ENCODE measurements around the gene BDKRB1.

The BDKRB1 gene

DNA sequence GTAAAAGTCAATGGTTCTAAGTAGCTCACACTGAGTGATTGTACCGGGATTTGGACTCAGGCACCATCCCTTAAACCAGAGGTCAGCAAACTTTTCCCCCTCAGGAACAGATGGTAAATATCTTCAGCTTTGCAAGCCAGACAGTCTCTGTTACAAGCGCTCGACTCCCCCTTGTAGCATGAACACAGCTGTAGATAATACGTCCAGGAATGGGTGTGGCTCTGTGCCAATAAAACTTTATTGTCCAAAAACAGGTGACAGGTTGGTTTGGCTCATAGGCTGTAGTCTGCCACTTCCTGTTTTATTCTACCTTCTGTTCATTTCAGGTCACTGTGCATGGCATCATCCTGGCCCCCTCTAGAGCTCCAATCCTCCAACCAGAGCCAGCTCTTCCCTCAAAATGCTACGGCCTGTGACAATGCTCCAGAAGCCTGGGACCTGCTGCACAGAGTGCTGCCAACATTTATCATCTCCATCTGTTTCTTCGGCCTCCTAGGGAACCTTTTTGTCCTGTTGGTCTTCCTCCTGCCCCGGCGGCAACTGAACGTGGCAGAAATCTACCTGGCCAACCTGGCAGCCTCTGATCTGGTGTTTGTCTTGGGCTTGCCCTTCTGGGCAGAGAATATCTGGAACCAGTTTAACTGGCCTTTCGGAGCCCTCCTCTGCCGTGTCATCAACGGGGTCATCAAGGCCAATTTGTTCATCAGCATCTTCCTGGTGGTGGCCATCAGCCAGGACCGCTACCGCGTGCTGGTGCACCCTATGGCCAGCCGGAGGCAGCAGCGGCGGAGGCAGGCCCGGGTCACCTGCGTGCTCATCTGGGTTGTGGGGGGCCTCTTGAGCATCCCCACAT, 7.6 kb downstream of the BDKRB1 start:
- no peak for DNase-seq

DNA sequence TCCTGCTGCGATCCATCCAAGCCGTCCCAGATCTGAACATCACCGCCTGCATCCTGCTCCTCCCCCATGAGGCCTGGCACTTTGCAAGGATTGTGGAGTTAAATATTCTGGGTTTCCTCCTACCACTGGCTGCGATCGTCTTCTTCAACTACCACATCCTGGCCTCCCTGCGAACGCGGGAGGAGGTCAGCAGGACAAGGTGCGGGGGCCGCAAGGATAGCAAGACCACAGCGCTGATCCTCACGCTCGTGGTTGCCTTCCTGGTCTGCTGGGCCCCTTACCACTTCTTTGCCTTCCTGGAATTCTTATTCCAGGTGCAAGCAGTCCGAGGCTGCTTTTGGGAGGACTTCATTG, 8.2 kb downstream of the BDKRB1 start:
- no peak for DNase-seq

DNA sequence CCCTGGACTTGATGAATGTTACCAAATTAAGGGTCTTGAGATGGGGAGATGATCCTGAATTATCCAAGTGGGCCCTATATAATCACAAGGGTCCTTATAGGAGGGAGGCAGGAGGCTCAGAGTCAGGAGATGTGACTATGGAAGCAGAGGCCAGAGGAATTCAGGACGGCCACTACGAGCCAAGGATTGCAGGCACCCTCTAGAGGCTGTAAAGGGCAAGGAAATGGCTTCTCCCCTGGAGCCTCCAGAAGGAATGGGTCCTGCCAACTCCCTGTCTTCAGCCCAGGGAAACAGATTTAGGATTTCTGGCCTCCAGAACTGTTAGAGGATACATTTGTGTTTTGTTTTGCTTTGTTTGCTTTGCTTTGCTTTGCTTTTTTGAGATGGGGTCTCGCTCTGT, 8.8 kb downstream of the BDKRB1 start:
- DNase-seq: peak; percentile 30

DNA sequence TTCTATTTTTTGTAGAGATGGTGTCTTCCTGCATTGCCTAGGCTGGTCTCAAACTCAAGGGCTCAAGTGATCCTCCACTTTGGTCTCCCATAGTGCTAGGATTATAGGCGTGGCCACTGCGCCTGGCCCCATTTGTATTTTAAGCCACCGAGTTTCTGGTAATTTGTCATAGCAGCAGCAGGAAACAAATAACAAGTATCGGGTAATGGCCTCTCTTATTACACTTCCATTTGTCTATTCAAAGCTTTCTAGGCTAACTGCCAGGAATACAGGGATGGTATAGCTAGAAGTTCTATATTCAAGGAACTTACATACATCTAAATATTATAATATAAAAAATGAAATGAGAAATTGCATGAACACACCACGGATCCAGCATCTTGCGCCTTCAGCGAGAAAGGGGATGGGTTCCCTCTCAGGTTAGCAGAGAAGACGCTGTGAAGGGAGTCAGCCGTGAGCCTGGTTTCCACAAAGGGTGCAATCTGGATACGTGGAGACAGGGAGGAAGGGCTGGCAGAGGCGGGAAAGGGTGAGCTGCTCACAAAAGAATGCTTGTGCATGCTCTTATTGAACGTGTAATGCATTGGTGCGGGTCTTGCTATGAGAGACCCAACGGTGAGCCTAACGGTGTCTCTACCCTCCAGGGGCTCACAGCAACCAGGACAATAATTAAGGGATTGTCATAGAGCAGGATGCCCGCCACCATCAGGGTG, 9.5 kb downstream of the BDKRB1 start:
- no peak for DNase-seq

DNA sequence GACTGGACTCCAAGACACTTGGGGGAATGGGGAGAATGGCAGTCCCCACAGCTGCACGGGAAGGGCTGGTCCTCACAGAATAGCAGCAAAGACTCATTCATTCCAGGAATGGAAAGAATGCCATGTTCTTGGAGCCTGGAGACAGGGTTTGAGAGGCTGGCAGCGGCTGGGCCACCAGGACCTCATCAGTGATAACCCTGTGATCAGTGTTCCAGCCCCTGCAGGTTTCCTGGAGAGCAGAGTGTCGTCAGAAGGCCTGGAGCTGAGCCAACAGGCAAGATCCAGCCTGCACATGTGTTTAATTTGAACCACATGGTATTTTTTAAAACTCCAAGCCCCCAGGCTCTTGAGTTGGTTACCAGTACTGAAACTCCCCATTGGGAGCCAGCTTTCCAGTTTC, 11.3 kb downstream of the BDKRB1 start:
- peak; percentile 77 for DNase-seq

DNA sequence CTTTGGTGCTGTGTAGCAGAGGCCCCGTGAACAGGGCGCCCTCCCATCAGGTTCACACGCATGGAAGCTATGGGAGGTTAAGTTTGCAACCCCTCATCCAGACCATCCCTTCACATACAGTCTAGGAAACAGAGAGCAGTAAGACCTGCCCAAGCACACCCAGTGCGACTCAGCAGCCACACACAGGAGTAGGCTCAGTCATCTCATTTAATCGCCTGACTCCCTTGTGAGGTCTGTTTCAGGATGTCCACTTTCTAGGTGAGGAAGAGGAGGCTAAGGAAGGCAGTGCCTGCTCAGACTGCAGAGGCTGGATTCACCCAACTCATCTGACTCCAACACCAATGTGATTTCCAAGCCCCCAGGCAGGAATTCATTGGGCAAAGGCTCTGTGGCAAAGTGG, 11.9 kb downstream of the BDKRB1 start:
- DNase-seq: peak; percentile 6

DNA sequence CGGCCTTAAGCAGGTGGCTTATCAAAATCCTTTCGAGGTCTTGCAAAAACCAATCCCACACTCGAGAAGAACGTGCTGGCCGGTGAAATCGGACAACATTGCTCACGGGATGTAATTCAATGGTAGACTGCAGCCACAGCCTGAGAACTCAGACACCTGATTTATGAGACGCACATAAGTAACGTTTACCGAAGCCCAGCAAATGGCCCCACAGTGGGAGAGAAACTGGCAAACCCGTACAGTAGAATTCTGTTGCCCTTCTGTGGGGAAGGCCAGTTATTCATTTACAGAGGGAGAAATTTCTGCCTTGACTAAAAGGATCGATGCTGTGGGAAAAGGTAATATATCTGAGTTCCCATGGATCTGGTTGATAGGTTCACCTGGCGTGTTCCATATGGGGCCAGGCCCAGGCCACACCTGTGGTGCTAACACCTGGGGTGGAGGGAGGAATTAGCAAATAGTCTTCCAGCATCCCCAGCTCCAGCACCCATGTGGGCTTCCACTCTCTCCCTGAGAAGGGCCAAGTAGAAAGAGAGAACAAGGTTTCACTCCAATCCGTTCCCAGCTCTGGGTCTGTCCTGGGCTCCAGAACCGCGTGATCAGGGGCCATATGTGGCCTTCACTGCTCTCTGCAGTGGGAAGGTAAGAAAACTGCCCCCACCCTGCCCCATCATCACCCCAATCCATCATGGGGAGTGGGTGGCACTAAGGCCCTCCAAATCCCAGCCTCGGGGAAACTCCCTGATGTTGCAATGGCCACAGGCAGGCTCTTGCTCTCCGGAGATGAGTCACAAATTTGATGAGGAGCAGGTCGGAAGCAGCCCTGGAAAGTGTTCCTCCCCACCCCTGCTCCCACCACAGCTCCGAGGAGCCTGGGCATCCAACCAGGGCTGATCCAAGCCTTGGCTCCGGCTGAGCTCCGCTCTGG, 12.7 kb downstream of the BDKRB1 start:
- DNase-seq: peak; percentile 13

DNA sequence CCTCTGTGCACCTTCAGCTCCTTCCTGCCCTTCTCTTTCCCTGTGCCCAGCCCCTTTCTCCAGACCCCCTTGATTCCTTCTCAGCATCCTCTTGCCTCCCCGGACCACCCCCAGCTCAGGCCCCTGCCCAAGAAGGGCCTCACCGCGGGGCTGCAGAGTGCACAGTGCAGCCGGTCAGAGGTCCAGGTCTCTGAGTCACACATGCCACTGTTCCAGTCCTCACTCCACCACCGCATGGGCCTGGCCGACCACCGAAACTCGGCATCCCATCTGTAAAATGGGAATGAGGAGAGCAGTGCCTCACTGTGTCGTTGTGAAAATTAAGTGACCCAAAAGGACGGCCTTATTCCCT, 13.3 kb downstream of the BDKRB1 start:
- no peak for DNase-seq

DNA sequence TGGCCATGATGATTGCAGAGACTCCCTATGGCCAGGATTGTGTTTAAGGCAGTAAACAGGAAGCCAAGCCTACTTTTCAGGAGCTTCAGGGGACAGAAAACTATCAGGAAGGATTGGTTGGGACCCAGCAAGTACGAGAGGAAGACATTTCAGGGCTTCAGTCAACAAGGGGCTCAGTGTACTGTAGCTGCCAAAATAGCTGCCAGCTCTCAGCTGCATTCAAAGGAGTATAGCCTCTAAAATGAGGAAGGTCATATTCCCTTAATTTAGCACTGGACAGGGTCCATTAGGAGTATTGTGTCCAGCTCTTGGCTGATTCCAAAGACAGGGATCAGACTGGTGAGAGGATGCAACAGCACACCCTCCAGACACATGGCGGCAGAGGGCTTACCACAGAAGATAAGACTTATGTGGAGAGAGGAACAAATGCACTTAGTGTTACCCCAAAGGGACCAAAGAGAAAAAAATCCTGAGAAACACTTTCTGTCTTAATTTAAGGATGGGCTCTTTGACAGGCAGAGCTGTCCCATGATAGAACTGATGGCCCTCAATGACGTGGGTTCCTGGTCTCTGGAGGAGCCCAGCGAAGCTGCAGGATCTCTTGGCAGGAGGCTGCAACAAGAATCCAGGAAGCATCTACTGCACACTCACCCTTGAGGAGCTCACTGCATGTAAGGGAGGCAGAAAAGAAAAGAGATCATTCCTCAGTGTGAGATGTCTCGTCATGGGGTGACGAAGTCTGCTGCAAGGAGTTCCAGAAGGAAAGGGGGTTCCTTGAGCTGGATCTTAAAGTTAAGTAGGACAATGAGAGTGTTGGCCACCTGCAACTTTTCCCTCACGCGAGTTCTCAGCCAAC, 14.8 kb downstream of the BDKRB1 start:
- no peak for DNase-seq

DNA sequence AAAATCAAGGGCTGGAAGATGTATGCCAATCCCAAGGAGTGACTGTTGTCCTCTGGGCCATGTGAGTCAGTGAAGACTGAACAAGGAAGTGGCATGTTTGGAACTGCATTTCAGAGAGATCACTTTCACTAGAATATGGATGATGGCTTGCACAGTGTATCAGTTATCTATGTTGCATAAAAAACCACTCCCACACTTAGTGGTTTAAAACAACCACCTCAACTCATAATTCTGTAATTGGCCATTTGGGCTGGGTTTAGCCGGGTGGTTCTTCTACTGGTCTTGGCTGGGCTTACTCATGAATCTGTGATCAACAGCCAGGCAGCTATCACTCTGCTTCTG, 15.4 kb downstream of the BDKRB1 start:
- no peak for DNase-seq

DNA sequence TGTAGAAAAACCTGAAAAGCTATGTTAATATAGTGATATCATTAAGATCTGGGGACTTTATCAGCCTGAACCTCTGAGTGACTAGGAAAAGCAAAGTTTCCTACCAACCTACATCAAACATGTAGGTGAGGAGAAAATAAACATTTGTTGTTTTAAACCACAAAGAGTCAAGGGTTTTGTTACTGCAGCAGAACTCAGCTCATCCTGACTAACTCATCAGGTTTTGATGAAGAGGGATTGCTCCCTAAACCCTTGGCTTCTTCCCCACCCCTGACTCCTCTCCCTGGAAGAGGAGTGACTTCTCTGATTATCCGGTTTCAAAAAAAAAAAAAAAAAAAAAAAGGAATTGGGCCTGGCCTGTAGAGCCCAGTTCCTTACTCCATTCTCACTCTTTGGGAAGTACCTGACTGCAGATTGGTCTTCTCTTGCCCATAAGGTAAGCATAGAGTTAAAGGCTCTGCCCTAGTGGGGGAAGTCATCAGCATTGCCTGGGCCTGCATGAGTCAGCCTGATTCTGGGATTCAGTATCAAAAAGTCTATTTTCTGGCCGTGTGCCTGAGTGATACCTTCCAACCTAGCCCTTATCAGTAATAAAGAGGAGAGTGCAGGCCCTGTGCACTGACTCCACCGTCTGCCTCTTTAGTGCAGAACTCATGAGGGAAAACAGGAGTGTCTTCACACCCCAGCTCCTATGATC, 16.9 kb downstream of the BDKRB1 start:
- no peak for DNase-seq

DNA sequence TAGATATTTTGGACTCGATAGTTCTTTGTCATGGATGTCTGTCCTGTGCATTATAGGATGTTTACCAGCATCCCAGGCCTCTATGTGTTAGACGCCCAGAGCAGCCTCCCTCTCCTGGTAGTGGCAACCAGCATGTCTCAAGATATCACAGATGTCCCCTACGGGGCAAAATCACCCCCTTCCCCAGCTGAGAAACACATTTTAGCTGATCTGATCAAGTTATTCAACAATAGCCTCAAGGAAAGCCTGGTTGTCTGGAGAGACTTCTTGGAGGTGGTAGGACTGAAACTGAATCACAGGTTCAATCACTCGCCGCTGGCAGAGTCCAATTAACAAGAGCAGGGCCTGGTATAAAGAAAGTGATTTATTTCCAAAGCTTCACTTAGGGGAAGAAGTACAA, 17.6 kb downstream of the BDKRB1 start:
- DNase-seq: no peak

DNA sequence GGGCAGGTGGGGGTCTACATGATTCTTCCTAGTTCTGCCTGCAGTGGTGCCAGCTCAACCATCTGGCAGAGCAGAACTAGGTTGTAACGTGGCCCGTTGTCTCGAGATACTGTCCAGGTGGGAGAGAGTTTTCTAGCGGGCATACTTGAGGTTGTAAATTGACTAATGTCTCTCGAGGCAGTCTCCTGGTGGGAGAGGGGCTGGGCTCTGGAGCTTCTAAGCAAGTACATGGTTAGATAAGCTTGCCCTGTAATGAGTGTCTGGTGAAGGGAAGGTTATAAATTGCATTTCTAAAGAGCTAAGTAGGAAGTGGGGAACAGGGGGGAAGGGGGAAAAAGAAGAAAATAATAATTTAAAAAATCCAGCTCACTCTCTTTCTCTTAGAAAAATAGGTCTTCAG, 18.1 kb downstream of the BDKRB1 start:
- no peak for DNase-seq

DNA sequence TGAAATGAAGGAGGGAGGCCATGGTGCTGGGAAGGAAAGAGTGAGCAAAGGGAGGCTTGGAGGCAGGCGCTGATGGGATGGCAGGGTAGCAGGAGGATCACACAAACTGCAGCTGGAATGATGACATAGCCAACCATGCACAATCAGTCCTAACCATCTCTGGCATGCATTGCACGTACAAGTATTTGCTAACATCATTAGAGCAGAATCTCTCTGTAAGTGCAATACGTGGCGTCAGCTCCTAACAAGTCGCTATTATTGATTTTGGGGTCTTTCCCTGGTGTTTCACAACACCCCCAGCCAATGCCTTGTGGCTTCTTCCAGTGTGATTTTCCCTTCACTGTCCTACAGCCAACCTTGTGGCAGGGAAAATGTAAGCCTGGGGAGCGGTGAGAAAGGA, 18.5 kb downstream of the BDKRB1 start:
- DNase-seq: peak; percentile 76

DNA sequence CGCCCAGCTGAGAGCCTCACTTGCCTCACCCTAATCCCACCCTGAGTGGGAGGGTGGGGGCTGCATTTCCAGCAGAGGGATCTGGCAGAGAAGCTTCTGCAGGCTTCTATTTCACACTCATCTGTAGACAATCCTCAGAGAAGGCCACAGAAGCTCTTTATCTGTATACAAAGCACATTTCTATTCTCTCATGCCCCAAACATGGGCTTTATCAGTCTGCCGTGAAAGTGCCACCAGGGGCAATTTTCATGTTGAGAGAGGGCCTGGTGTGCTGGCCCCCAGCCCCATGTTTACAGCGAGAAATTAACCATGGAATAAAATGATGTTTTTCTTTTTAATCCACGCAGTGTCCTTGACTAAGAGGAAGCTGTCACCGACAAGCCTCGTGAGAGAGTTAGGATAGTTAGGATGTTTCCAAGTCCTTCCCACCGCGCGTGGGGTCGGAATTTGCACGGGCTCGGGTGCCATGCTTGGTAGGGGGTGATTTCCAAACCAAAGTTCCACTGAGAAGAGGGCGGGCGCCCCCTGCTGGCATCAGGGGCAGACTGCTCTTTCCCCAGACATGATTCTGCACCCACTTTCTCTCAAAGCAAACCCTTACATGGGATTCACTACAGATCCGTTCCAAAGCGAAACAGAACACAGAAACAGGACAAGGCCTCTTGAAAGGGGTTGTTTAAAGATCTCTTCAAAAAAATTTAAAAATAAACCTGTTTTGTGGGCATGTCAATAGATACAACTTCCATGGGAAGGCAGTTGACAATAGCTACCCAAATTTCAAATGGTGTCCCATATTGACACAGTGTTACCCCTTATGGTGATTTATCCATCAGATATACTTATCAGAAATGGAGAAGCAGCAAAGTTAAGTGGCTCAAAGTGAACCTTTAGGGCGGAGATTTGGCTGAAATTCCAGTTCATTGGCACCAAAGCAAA, 19.4 kb downstream of the BDKRB1 start:
- peak; percentile 65 for DNase-seq

DNA sequence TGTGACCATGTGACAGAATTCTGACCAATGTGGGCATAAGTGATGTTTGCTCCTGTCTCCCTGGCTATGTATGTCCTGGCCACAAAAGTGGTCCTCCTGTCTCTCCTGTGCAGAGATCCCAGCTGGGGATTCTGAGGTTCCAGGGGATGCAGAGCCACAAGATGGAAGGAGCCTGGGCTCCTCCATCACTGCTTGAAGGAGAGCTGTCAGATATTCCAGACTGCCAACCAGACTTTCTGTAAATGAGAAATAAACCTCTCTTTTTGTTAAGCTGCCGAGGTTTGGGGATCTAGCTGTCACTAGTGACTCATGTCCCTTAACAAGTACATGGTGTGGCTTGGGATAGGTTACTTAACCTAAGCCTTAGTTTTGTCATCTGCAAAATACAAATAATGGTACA, 21.9 kb downstream of the BDKRB1 start:
- DNase-seq: no peak

DNA sequence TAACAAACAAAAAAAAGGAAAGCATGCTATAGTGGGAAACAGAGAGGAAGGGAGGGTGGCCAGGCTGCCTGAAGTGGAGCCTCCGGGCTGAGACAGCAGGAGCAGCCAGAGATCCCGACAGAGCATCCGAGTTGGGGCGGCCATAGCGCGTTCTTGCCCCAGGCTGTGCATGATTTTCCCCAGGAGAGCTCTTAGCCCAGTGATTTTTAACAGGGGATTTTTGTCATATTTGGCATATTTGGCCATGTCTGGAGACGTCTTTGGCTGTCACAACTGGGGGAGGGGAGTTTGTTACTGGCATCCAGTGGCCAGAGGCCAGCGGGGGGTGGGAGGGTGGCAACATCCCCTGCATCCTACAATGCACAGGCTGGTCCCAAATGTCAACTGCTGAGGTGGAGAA, 23.6 kb downstream of the BDKRB1 start:
- no peak for DNase-seq

DNA sequence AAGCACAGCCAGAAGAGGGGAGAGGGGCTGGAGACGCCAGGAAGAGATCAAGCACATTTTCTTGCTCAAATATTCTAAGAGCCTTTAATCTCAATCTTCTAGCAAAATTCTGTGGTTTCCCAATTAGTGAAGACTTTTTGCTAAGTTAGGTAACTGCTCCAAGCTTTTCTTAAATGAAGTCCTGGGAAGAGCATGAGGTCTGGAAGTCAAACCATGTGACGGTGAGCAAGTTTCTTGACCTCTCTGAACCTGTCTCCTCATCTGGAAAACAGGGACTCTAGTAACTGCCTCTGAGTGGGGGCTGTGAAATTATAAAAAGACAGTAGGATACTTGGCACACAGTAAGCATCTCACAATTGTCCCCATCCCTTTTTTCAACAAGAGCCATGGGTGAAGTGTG, 24.1 kb downstream of the BDKRB1 start:
- DNase-seq: no peak

DNA sequence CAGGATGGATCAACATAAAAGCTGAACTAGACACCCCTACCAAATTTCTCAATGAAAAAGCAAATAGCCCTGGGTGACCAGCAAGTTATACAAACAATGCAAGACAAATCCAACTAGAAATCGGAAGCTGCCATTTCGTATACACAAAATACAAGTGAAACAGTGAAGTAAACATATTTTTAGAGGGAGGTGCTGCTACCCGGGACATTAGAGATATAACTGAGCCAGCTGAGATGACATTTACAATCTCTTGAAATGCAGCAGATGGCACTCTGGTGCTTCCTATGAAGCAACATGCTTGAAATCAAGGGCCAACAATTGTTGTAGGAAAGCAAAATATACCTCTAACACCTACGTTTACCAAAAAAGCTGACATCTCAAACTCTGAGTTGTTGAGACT, 25.5 kb downstream of the BDKRB1 start:
- peak; percentile 17 for DNase-seq

DNA sequence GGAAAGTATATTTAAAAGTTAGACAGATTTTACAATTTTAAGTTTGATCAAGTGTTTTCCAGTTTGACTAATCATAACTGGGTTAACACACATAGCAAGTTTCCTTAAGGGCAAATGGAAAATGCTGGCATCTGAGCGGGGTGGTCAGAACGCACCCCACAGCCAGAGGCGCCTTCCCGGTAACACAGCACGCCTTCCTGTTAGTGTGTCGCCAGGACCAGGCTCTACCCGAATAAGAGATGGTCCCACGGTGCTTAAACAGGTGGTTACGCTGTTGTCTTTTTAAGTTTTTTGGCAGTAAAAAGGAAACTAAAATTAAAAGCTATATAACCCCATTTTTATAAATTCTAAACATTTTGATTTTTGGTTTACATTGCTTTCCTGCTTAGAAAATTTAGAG, 28.0 kb downstream of the BDKRB1 start:
- DNase-seq: no peak

DNA sequence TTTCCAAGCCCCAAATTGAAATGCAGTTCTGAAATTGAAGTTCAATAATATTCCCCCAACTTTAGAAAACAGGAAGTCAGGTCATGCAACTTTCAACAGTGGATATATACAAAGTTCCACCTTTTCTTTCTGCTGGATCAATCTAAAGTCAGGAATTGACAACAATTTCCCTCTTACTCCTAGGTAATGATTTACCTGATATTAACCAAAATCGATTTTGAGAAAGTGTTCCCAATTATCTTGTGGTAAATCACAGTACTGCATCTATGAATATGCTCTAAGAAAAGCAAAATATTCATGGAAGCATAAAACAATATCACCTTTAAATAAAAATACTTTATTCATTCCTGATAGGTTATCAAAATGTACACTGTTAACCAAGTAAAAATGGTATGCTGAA, 28.4 kb downstream of the BDKRB1 start:
- no peak for DNase-seq

Data from SHP77 treated with DMSO at 0.1 percent for 48 hours (cell line).